Measurements from ENCODE around the gene LRMDA. TPM values are rescaled to one million over a fixed set of nuclear protein-coding genes. Genes with fewer than 3 reads are reported as not detected.

LRMDA gene
- total RNA-seq, 1 experiment from 2014 or later = not detected

DNA sequence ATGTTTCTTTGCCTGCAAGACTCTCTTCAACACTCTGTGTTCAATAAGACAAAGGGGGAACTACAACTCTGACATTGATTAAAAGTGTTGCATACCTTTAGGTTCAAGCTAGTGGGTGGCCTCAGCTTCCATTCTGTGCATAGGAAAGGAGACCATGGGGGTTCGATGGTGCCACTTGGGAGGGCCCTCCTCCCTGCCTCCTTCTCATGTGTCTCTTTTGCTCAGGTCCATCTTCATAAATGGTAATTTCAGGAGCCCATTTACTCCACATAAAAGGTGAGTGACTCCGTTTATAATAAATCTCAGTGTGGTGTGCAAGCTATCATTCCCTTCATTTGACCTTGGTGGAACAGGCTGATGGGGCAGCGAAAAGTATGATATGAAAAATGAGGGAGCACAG, 285.1 kb downstream of the LRMDA start:
- DNase-seq (ENCODE audit: low spot score) = no peak
- intact Hi-C loops (cut with micrococcal nuclease; ENCODE audit: unreplicated experiment) = no loop called here
- Histone ChIP-seq H3K27me3 (replicated peaks; ENCODE audit: insufficient read depth, low read depth, low read length, poor library complexity) (peaks cover 22% of the 10 kb centered on the region), H3K27ac (ENCODE audit: low read depth, low read length, poor library complexity, severe bottlenecking) (no peak overlapping the region), H3K4me1 (ENCODE audit: insufficient read depth, low read length, poor library complexity, severe bottlenecking) (no peaks in the 10 kb centered on the region), H3K4me3 (ENCODE audit: low read depth, low read length, poor library complexity, severe bottlenecking) (no peak overlapping the region), H3K9me3 (ENCODE audit: low read depth, low read length, poor library complexity, severe bottlenecking) (no peaks in the 10 kb centered on the region), H3K36me3 (ENCODE audit: insufficient read depth, low read length, poor library complexity, severe bottlenecking) (no peaks in the 10 kb centered on the region)
- ChIA-PET POLR2A (ENCODE audit: low non-redundant PET) (no interaction called here), CTCF (no interaction called here)
- TF ChIP-seq EZH2 (IDR thresholded peaks at IDR 0.05; ENCODE audit: borderline replicate concordance, low read depth, low read length, poor library complexity, severe bottlenecking) = no peak
- TF ChIP-seq, protein P1, sequence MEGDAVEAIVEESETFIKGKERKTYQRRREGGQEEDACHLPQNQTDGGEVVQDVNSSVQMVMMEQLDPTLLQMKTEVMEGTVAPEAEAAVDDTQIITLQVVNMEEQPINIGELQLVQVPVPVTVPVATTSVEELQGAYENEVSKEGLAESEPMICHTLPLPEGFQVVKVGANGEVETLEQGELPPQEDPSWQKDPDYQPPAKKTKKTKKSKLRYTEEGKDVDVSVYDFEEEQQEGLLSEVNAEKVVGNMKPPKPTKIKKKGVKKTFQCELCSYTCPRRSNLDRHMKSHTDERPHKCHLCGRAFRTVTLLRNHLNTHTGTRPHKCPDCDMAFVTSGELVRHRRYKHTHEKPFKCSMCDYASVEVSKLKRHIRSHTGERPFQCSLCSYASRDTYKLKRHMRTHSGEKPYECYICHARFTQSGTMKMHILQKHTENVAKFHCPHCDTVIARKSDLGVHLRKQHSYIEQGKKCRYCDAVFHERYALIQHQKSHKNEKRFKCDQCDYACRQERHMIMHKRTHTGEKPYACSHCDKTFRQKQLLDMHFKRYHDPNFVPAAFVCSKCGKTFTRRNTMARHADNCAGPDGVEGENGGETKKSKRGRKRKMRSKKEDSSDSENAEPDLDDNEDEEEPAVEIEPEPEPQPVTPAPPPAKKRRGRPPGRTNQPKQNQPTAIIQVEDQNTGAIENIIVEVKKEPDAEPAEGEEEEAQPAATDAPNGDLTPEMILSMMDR (conservative IDR thresholded peaks at IDR 0.05; ENCODE audit: low read depth, low read length) = no peak
- no TSS peak for BruUV-seq (replicated peaks)

DNA sequence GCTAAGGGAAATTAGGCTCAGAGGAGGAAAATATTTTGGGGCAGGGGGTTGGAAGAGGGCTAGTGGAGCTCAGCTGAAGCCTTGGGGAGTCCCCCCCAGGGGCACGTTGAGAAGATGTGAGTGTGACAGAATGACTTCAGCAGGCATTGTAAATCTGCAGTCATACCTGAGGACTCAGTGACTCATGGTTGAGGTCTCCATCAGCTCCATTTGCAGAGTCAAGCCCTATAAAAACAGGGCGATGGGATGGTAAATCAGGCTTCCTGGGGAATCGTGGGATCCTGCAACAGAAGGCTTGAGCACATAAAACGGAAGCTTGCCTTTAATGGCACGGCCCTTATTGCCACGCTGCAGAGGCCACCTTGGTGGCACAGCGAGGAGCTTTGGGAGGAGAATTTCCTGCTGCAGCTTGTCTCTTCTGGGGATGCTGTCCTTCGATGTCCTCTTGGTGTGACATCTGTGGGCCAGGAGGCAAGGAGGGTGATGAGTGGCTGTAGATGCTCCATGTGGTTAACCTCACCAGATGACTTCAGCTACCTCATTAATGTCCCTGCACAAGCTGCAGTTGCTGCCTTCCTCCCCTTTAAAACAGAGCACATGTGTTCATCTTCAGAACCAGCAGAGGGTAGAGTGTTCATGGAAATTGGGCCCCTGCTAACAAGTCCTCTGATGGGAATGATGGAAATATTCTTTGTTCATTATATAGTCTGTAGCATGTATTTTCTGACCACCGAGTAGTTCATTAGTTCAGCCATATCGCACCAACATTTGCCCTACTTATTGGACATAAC, 285.9 kb downstream of the LRMDA start:
- Histone ChIP-seq H3K4me3 (ENCODE audit: low read depth, low read length, poor library complexity, severe bottlenecking) (no peak overlapping the region), H3K27ac (ENCODE audit: low read depth, low read length, poor library complexity, severe bottlenecking) (no peak overlapping the region), H3K36me3 (ENCODE audit: insufficient read depth, low read length, poor library complexity, severe bottlenecking) (no peaks in the 10 kb centered on the region), H3K9me3 (ENCODE audit: low read depth, low read length, poor library complexity, severe bottlenecking) (no peaks in the 10 kb centered on the region), H3K4me1 (ENCODE audit: insufficient read depth, low read length, poor library complexity, severe bottlenecking) (no peaks in the 10 kb centered on the region), H3K27me3 (replicated peaks; ENCODE audit: insufficient read depth, low read depth, low read length, poor library complexity) (peaks cover 22% of the 10 kb centered on the region)
- CTCF ChIA-PET = no interaction called here
- POLR2A ChIA-PET (ENCODE audit: low non-redundant PET) = no interaction called here
- DNase-seq (ENCODE audit: low spot score) = no peak
- intact Hi-C loops (cut with micrococcal nuclease; ENCODE audit: unreplicated experiment) = no loop called here
- BruUV-seq (replicated peaks) = no TSS peak
- TF ChIP-seq EZH2 (IDR thresholded peaks at IDR 0.05; ENCODE audit: borderline replicate concordance, low read depth, low read length, poor library complexity, severe bottlenecking) = no peak
- TF ChIP-seq, protein P1 (conservative IDR thresholded peaks at IDR 0.05; ENCODE audit: low read depth, low read length) = no peak

DNA sequence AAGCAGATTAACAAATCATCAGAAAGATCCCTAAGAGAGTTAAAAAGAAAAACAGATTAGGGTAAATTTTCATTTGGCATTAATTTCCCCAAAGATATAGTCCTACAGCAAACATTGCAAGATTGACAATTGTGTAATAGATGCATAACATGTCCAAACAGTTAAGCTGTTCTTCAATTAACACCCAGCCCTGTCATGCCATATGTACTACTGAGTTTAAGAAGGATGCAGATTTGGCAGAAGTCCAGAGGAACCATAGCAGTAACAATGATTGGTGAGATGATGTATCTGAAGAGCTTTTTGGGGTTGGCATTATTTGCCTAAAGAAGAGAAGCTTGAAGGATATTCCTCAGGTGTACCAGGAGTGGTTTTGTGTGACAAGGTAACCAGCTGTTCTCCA, 287.6 kb downstream of the LRMDA start:
- ChIA-PET POLR2A (ENCODE audit: low non-redundant PET) (no interaction called here), CTCF (interaction anchor here (0.5 kb wide), 1 partner anchor 581 kb away, joined by 8 read pairs; no protein-coding TSS in a partner anchor)
- no peaks in the 10 kb centered on the region for H3K36me3 ChIP-seq (ENCODE audit: insufficient read depth, low read length, poor library complexity, severe bottlenecking)
- H3K4me3 ChIP-seq (ENCODE audit: low read depth, low read length, poor library complexity, severe bottlenecking) = no peak overlapping the region
- H3K4me1 ChIP-seq (ENCODE audit: insufficient read depth, low read length, poor library complexity, severe bottlenecking) = no peaks in the 10 kb centered on the region
- no peak for DNase-seq (ENCODE audit: low spot score)
- BruUV-seq (replicated peaks) = no TSS peak
- intact Hi-C loops (cut with micrococcal nuclease; ENCODE audit: unreplicated experiment) = no loop called here
- no peak for TF ChIP-seq EZH2 (IDR thresholded peaks at IDR 0.05; ENCODE audit: borderline replicate concordance, low read depth, low read length, poor library complexity, severe bottlenecking)
- TF ChIP-seq, protein P1 (conservative IDR thresholded peaks at IDR 0.05; ENCODE audit: low read depth, low read length) = no peak
- no peaks in the 10 kb centered on the region for H3K9me3 ChIP-seq (ENCODE audit: low read depth, low read length, poor library complexity, severe bottlenecking)
- H3K27ac ChIP-seq (ENCODE audit: low read depth, low read length, poor library complexity, severe bottlenecking) = no peak overlapping the region
- peaks cover 12% of the 10 kb centered on the region for H3K27me3 ChIP-seq (replicated peaks; ENCODE audit: insufficient read depth, low read depth, low read length, poor library complexity)
